ENCODE measurements around the gene SUPT20HL2. TPM values are rescaled to one million over a fixed set of nuclear protein-coding genes. Genes with fewer than 3 reads are reported as not detected.
"Not testable (repeated sequence)": the region's sequence is repeated elsewhere in the genome, so short reads cannot be mapped to it uniquely, and the experiment has no call there.

The SUPT20HL2 gene
- total RNA-seq (not detected), polyA plus RNA-seq (not detected)
- long read RNA-seq, donor 1, result 0 reads
- long read RNA-seq, donor 2, result 0 reads
- long read RNA-seq, donor 3, result 0 reads
- long read RNA-seq, donor 4, result 0 reads
- long read RNA-seq, donor 5, result 0 reads

- no peak for DNase-seq
- no peak for ATAC-seq (ENCODE audit: insufficient read depth, low FRiP score)
- H3K9me3 ChIP-seq (ENCODE audit: control insufficient read depth in 4 of 4, insufficient read depth in 3 of 4, low read length in 3 of 4), result no peaks in the 10 kb centered on the region
- TF ChIP-seq CTCF (IDR thresholded peaks at IDR 0.05; ENCODE audit: control extremely low read depth, extremely low read depth), result no peak
- H3K27ac ChIP-seq (ENCODE audit: low read depth in 1 of 2, low read length in 1 of 2), result no peak within 1 kb of the TSS
- H3K4me3 ChIP-seq, result no peak within 1 kb of the TSS
- no peaks in the 10 kb centered on the region for H3K4me1 ChIP-seq (ENCODE audit: control insufficient read depth in 5 of 5, insufficient read depth in 5 of 5, low read length in 5 of 5)
- WGBS, 2 donors, result 87 to 96% methylated on average over 28 to 39 of the region's 39 CpGs
- H3K36me3 ChIP-seq (ENCODE audit: control insufficient read depth in 4 of 4, insufficient read depth in 4 of 4, low read length in 4 of 4), result no peaks in the 10 kb centered on the region
- no peak within 1 kb of the TSS for H3K9ac ChIP-seq (ENCODE audit: insufficient read depth in 1 of 2, low read length in 2 of 2)
- H3K27me3 ChIP-seq (ENCODE audit: control insufficient read depth in 3 of 3, insufficient read depth in 3 of 3, low read length in 2 of 3), result peaks cover 0 to 38% (median 24%) of the 10 kb centered on the region in 3 donors
Measured at GRCh38 chrX:24314019-24314635, at the start of gene SUPT20HL2. Gene SUPT20HL2 (minus strand): TSS chrX:24314069. CDS start chrX:24313315, 754 bp downstream.

GRCh38 chrX:24362089-24362745, 48.3 kb upstream of the SUPT20HL2 start:
- not testable (repeated sequence) for H3K9ac ChIP-seq (ENCODE audit: insufficient read depth in 1 of 2, low read length in 2 of 2); ATAC-seq (ENCODE audit: insufficient read depth, low FRiP score); DNase-seq; H3K36me3 ChIP-seq (ENCODE audit: control insufficient read depth in 4 of 4, insufficient read depth in 4 of 4, low read length in 4 of 4); H3K27ac ChIP-seq (ENCODE audit: low read depth in 1 of 2, low read length in 1 of 2); H3K4me3 ChIP-seq; H3K4me1 ChIP-seq (ENCODE audit: control insufficient read depth in 5 of 5, insufficient read depth in 5 of 5, low read length in 5 of 5); H3K9me3 ChIP-seq (ENCODE audit: control insufficient read depth in 4 of 4, insufficient read depth in 3 of 4, low read length in 3 of 4)
- peaks cover 4 to 18% (median 11%) of the 10 kb centered on the region in 3 donors for H3K27me3 ChIP-seq (ENCODE audit: control insufficient read depth in 3 of 3, insufficient read depth in 3 of 3, low read length in 2 of 3)
- 86 to 97% methylated on average over 28 to 38 of the region's 41 CpGs for WGBS, 2 donors

GRCh38 chrX:24360272-24360671, 46.4 kb upstream of the SUPT20HL2 start, which contains the start of gene SUPT20HL1:
Gene SUPT20HL1 (plus strand): TSS chrX:24360639. CDS start chrX:24362761, 2,122 bp downstream.
- Histone ChIP-seq H3K27ac (ENCODE audit: low read depth in 1 of 2, low read length in 1 of 2) (no peak within 1 kb of the TSS), H3K9me3 (ENCODE audit: control insufficient read depth in 4 of 4, insufficient read depth in 3 of 4, low read length in 3 of 4) (peaks cover 0 to 5% (median 0%) of the 10 kb centered on the region in 4 donors), H3K4me3 (no peak within 1 kb of the TSS), H3K9ac (ENCODE audit: insufficient read depth in 1 of 2, low read length in 2 of 2) (no peak within 1 kb of the TSS), H3K4me1 (ENCODE audit: control insufficient read depth in 5 of 5, insufficient read depth in 5 of 5, low read length in 5 of 5) (no peaks in the 10 kb centered on the region), H3K36me3 (ENCODE audit: control insufficient read depth in 4 of 4, insufficient read depth in 4 of 4, low read length in 4 of 4) (no peaks in the 10 kb centered on the region), H3K27me3 (ENCODE audit: control insufficient read depth in 3 of 3, insufficient read depth in 3 of 3, low read length in 2 of 3) (peaks cover 4 to 15% (median 15%) of the 10 kb centered on the region in 3 donors)
- DNase-seq, result no peak
- no peak for TF ChIP-seq CTCF (IDR thresholded peaks at IDR 0.05; ENCODE audit: control extremely low read depth, extremely low read depth)
- ATAC-seq (ENCODE audit: insufficient read depth, low FRiP score), result no peak
- WGBS, 2 donors, result 84 to 86% methylated on average over 3 of the region's 3 CpGs

GRCh38 chrX:24357106-24357505, 43.2 kb upstream of the SUPT20HL2 start:
- Histone ChIP-seq H3K4me1 (ENCODE audit: control insufficient read depth in 5 of 5, insufficient read depth in 5 of 5, low read length in 5 of 5) (no peaks in the 10 kb centered on the region), H3K9me3 (ENCODE audit: control insufficient read depth in 4 of 4, insufficient read depth in 3 of 4, low read length in 3 of 4) (peaks cover 0 to 5% (median 0%) of the 10 kb centered on the region in 4 donors), H3K27me3 (ENCODE audit: control insufficient read depth in 3 of 3, insufficient read depth in 3 of 3, low read length in 2 of 3) (peaks cover 4 to 18% (median 17%) of the 10 kb centered on the region in 3 donors), H3K4me3 (no peak overlapping the region), H3K9ac (ENCODE audit: insufficient read depth in 1 of 2, low read length in 2 of 2) (no peak overlapping the region), H3K36me3 (ENCODE audit: control insufficient read depth in 4 of 4, insufficient read depth in 4 of 4, low read length in 4 of 4) (no peaks in the 10 kb centered on the region), H3K27ac (ENCODE audit: low read depth in 1 of 2, low read length in 1 of 2) (no peak overlapping the region)
- no peak for TF ChIP-seq CTCF (IDR thresholded peaks at IDR 0.05; ENCODE audit: control extremely low read depth, extremely low read depth)
- ATAC-seq (ENCODE audit: insufficient read depth, low FRiP score), result no peak
- DNase-seq, result no peak

Measured in lung (tissue), 16 donors.